Upper lobe of left lung (tissue), 6 donors: ENCODE measurements around the gene EVI5. TPM values are rescaled to one million over a fixed set of nuclear protein-coding genes. Genes with fewer than 3 reads are reported as not detected.
"Not testable (repeated sequence)": the region's sequence is repeated elsewhere in the genome, so short reads cannot be mapped to it uniquely, and the experiment has no call there.

Experiments used
- ATAC-seq, 2 donors: fragments of 200-7000 bp; cut with Tn5 transposase; one replicate each; pipeline ENCODE4 v1.9.1; 2022; ENCODE audit warnings: mild to moderate bottlenecking in 2 of 2, moderate library complexity in 2 of 2; ENCODE audit not compliant: low FRiP score in 2 of 2
- DNase-seq, 2 donors: peaks; one replicate each; pipeline ENCODE4 v3.0.0-alpha.2; 2019 to 2020
- H3K27ac ChIP-seq, 4 donors: fragments of 200-600 bp; sonication (generic); one replicate each; pipeline ENCODE4 v1.5.1; 2016 to 2019
- H3K27me3 ChIP-seq, 4 donors: fragments of 200-600 bp; sonication (generic); one replicate each; pipeline ENCODE4 v1.5.1; 2017 to 2019
- H3K36me3 ChIP-seq, 4 donors: fragments of 200-600 bp; sonication (generic); one replicate each; pipeline ENCODE4 v1.5.1; 2016 to 2019
- H3K4me1 ChIP-seq, 4 donors: fragments of 200-600 bp; sonication (generic); one replicate each; pipeline ENCODE4 v1.5.1; 2018 to 2019
- H3K4me3 ChIP-seq, 4 donors: fragments of 200-600 bp; sonication (generic); one replicate each; pipeline ENCODE4 v1.5.1; 2017 to 2019; ENCODE audit warnings: mild to moderate bottlenecking in 2 of 4, moderate library complexity in 1 of 4
- H3K9me3 ChIP-seq, 4 donors: fragments of 200-600 bp; sonication (generic); one replicate each; pipeline ENCODE4 v1.5.1; 2018 to 2019
- EP300 ChIP-seq, 4 donors: sonication (generic); formaldehyde crosslinking; IDR thresholded peaks; one replicate each; pipeline ENCODE4 v1.5.1; 2017; ENCODE audit warnings: antibody characterized with exemption in 4 of 4, control low read depth in 2 of 4
- POLR2A ChIP-seq, 4 donors: fragments of 450-650 bp; IDR thresholded peaks; one replicate each; pipeline ENCODE4 v1.5.1; 2016 to 2017; ENCODE audit warnings: antibody characterized with exemption in 4 of 4, mild to moderate bottlenecking in 2 of 4
- POLR2AphosphoS5 ChIP-seq, 2 donors: sonication (generic); formaldehyde crosslinking; IDR thresholded peaks; one replicate each; pipeline ENCODE4 v1.5.1; 2017; ENCODE audit warnings: antibody characterized with exemption in 2 of 2
- WGBS, 2 donors: methylation state at CpG; one replicate each; pipeline ENCODE4 v1.1.5; 2017 to 2018; 5-methylcytosine and 5-hydroxymethylcytosine counted together
- total RNA-seq, 6 donors: library from RNA; depleted of rRNA in 4 of 6; stranded (reverse); fragments of >200 nt in 4 of 6; gene quantifications; one replicate each; pipeline versions ENCODE4 v1.1.0 to v1.2.1, GENCODE V29; 2016 to 2021
- TF ChIP-seq, protein P1 (sequence below), 6 experiments: fragments of 450-650 bp in 4 of 6; fragments of 200-600 bp in 2 of 6; sonication (generic) in 2 of 6; IDR thresholded peaks; one replicate each; pipeline ENCODE4 v1.5.1; 2016 to 2019; ENCODE audit warnings: antibody characterized with exemption in 6 of 6
- donor health status: DM: no; HTN: no; CAD: no; lungs with moderate emphysema.
- donor health status: DM: no; HTN: yes; CAD: no; lungs with severe emphysema.

Gene EVI5
- total RNA-seq, 6 donors from 2014 or later: 33.5 to 62.3 (median 39.6) TPM

DNA sequence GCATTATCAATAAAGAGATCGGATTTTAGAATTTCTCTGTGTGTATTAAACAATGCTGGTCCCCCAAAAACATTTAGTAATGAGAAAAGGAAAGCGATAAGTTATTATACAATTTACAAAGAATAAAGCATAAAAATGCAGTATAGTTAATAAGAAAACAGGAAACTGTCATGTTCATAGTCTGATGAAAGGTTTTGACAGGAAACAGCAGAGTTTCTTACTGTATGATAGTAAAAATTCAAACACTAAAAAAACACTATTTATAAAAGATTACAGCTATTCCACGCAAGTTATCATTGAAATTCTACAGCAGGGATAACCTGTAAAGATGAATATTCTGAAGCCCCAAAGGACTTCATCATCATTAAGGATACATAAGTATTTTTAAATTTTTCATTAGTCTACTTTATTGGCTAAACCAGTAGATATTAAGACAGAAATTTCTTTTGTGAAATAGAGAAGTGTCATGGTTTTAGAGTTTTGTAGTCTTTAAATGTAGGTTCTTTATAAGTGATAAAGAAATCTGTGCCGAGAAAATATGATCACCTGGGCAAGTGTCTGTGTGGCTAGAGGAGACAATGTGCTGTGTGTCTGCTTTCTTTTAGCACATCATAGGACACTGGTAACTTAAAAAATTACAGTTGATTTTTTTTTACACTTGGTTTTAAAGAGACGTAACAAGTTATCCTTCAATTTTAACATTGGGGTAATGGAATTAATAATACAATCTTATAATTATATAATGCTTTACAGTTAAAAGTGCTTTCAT is 248.5 kb downstream of the EVI5 start:
- no peaks in the 10 kb centered on the region for H3K9me3 ChIP-seq
- no peak for TF ChIP-seq EP300 (IDR thresholded peaks at IDR 0.05)
- TF ChIP-seq, protein P1, sequence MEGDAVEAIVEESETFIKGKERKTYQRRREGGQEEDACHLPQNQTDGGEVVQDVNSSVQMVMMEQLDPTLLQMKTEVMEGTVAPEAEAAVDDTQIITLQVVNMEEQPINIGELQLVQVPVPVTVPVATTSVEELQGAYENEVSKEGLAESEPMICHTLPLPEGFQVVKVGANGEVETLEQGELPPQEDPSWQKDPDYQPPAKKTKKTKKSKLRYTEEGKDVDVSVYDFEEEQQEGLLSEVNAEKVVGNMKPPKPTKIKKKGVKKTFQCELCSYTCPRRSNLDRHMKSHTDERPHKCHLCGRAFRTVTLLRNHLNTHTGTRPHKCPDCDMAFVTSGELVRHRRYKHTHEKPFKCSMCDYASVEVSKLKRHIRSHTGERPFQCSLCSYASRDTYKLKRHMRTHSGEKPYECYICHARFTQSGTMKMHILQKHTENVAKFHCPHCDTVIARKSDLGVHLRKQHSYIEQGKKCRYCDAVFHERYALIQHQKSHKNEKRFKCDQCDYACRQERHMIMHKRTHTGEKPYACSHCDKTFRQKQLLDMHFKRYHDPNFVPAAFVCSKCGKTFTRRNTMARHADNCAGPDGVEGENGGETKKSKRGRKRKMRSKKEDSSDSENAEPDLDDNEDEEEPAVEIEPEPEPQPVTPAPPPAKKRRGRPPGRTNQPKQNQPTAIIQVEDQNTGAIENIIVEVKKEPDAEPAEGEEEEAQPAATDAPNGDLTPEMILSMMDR (IDR thresholded peaks at IDR 0.05): no peak
- no peak for TF ChIP-seq POLR2AphosphoS5 (IDR thresholded peaks at IDR 0.05)
- TF ChIP-seq POLR2A (IDR thresholded peaks at IDR 0.05): no peak
- DNase-seq (no peak), ATAC-seq (no peak)
- no peak overlapping the region for H3K4me3 ChIP-seq
- H3K27me3 ChIP-seq: no peaks in the 10 kb centered on the region
- 83 to 86% methylated on average over 5 of the region's 5 CpGs for WGBS, 2 donors
- H3K27ac ChIP-seq: no peak overlapping the region
- no peaks in the 10 kb centered on the region for H3K36me3 ChIP-seq
- peaks cover 8% of the 10 kb centered on the region in 4 donors for H3K4me1 ChIP-seq

DNA sequence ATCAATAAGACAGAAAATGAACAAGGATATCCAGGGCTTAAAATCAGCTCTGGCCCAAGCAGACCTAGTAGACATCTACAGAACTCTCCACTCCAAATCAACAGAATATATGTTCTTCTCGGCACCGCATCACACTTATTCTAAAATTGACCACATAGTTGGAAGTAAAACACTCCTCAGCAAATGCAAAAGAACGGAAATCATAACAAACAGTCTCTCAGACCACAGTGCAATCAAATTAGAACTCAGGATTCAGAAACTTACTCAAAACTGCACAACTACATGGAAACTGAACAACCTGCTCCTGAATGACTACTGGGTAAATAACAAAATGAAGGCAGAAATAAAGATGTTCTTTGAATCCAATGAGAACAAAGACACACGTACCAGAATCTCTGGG is 252.5 kb downstream of the EVI5 start:
- not testable (repeated sequence) for DNase-seq
- WGBS, 2 donors: 86 to 87% methylated on average over 4 of the region's 4 CpGs

DNA sequence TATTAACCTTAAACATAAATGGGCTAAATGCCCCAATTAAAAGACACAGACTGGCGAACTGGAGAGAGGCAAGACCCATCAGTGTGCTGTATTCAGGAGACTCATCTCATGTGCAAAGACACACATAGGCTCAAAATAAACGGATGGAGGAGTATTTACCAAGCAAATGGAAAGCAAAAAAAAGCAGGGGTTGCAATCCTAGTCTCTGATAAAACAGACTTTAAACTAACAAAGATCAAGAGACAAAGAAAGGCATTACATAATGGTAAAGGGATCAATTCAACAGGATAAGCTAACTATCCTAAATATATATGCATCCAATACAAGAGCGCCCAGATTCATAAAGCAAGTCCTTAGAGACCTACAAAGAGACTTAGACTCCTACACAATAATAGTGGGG is 253.0 kb downstream of the EVI5 start:
- not testable (repeated sequence) for H3K27me3 ChIP-seq, DNase-seq, H3K27ac ChIP-seq, H3K4me1 ChIP-seq, H3K9me3 ChIP-seq, H3K4me3 ChIP-seq, H3K36me3 ChIP-seq, ATAC-seq
- 94 to 98% methylated on average over 3 of the region's 3 CpGs for WGBS, 2 donors

More for the DNA sequence above, 252.5 kb downstream of the EVI5 start:
- H3K4me1 ChIP-seq, H3K9me3 ChIP-seq, H3K27ac ChIP-seq, H3K27me3 ChIP-seq, ATAC-seq, H3K36me3 ChIP-seq, H3K4me3 ChIP-seq: not testable (repeated sequence)

DNA sequence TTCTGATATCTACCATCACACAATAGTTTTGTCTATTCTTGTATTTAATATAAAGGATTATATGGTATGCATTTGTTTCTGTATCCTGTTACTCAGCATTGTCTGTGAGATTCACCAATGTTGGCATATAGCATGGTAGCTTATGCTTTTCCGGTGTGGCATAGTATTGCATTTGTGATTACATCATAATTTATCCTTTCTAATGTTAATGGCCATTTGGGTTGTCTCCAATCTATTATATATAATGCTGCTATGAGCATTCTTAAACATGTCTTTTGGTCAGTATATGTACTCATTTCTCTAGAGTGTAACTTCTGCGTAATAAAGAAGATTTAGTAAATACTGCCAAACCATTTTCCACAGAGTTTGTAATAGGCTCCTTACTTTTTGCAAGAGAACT is 257.2 kb downstream of the EVI5 start:
- Histone ChIP-seq H3K4me3 (no peak overlapping the region), H3K27me3 (no peaks in the 10 kb centered on the region), H3K4me1 (no peaks in the 10 kb centered on the region), H3K9me3 (no peaks in the 10 kb centered on the region), H3K36me3 (peaks cover 0 to 3% (median 0%) of the 10 kb centered on the region in 4 donors), H3K27ac (no peak overlapping the region)
- DNase-seq (no peak), ATAC-seq (no peak)
- 90 to 100% methylated on average over 2 of the region's 2 CpGs for WGBS, 2 donors
- TF ChIP-seq POLR2A (IDR thresholded peaks at IDR 0.05) (no peak), POLR2AphosphoS5 (IDR thresholded peaks at IDR 0.05) (no peak), EP300 (IDR thresholded peaks at IDR 0.05) (no peak)
- TF ChIP-seq, protein P1 (IDR thresholded peaks at IDR 0.05): no peak

DNA sequence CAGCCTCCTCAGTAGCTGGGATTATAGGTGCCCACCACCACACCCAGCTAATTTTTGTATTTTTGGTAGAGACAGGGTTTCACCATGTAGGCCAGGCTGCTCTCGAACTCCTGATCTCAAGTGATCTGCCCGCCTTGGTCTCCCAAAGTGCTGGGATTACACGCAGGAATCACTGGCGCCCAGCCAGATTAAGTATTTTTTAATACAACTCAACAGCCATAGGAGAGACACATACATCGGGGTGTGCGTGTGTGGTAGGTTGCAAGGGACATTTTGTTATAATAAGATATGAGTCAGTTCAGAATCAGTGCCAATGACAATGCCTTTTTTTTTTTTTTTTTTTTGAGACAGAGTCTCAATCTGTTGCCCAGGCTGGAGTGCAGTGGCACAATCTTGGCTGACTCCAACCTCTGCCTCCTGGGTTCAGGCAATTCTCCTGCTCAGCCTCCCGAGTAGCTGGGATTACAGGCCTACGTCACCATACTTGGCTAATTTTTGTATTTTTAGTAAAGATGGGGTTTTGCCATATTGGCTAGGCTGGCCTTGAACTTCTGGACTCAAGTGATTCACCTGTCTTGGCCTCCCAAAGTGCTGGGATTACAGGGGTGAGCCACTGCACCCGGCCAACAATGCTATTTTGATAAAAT is 259.8 kb downstream of the EVI5 start:
- WGBS, 2 donors: 95 to 98% methylated on average over 9 of the region's 9 CpGs
- H3K4me1 ChIP-seq, ATAC-seq, H3K9me3 ChIP-seq, DNase-seq, H3K27ac ChIP-seq, H3K36me3 ChIP-seq, H3K4me3 ChIP-seq, H3K27me3 ChIP-seq: not testable (repeated sequence)

DNA sequence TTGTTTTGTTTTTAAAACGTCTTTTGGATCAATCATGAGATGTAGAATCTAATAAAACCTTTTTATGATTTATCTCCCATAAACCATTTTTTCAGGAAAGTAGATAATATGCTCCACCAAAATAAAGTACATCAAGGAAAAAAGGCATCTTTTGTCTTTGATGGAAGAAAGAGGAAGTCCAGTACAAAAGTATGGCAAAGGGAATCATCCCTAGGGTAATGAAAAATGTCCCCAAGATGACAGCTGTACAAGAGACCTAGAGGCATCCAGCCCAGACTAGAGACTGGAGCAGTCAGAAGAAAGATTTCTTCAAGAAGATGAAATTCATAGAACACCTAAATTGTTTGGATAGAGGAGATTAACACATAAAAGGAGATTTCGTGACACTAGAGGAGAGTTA is 265.9 kb downstream of the EVI5 start:
- Histone ChIP-seq H3K4me3 (no peak overlapping the region), H3K27ac (no peak overlapping the region), H3K27me3 (no peaks in the 10 kb centered on the region), H3K9me3 (no peaks in the 10 kb centered on the region), H3K4me1 (no peaks in the 10 kb centered on the region), H3K36me3 (no peaks in the 10 kb centered on the region)
- 79 to 87% methylated on average over 2 of the region's 2 CpGs for WGBS, 2 donors
- DNase-seq: no peak
- ATAC-seq: no peak
- TF ChIP-seq EP300 (IDR thresholded peaks at IDR 0.05): no peak
- TF ChIP-seq, protein P1 (IDR thresholded peaks at IDR 0.05): no peak
- TF ChIP-seq POLR2AphosphoS5 (IDR thresholded peaks at IDR 0.05): no peak
- no peak for TF ChIP-seq POLR2A (IDR thresholded peaks at IDR 0.05)
